ENCODE data around the gene KPNA6. TPM values are rescaled to one million over a fixed set of nuclear protein-coding genes. Genes with fewer than 3 reads are reported as not detected.

The KPNA6 gene
- total RNA-seq, 2 experiments from 2014 or later: 65.7 to 67.2 TPM

- Mint-ChIP-seq H3K27ac (peak overlapping the region; percentile 72), H3K4me3 (peak overlapping the region; percentile 39)
- POLR2A ChIA-PET: interaction anchor here (1.0 to 1.9 kb wide), 6 partner anchors 12 to 198 kb away, joined by 3 to 7 read pairs (median 4); partner anchors contain the start of genes BSDC1 and HDAC1
These were observed 88.3 kb downstream of the KPNA6 start for GRCh38 chr1:32195972-32196823.

GRCh38 chr1:32197074-32197473 is 89.2 kb downstream of the KPNA6 start:
- no peaks in the 10 kb centered on the region for H3K27me3 Mint-ChIP-seq (ENCODE audit: low read depth)
- no peak for ATAC-seq
- ChIA-PET POLR2A (interaction anchor here (0.6 to 1.9 kb wide), 6 partner anchors 12 to 197 kb away, joined by 3 to 7 read pairs (median 4); partner anchors contain the start of gene BSDC1), CTCF (interaction anchor here (0.8 to 8.0 kb wide), 4 partner anchors 8 to 434 kb away, joined by 3 to 52 read pairs (median 4); partner anchors contain the start of gene IQCC)
- no peaks in the 10 kb centered on the region for H3K9me3 Mint-ChIP-seq (ENCODE audit: insufficient read depth)
- DNase-seq: no peak
- no peak overlapping the region for H3K4me3 Mint-ChIP-seq
- H3K36me3 Mint-ChIP-seq (ENCODE audit: low read depth): peaks cover 68% of the 10 kb centered on the region
- peaks cover 77% of the 10 kb centered on the region for H3K4me1 Mint-ChIP-seq (ENCODE audit: low read depth)
- no peak overlapping the region for H3K27ac Mint-ChIP-seq

More at GRCh38 chr1:32195972-32196823, 88.3 kb downstream of the KPNA6 start:
- H3K36me3 Mint-ChIP-seq (ENCODE audit: low read depth): peaks cover 72% of the 10 kb centered on the region
- H3K27me3 Mint-ChIP-seq (ENCODE audit: low read depth): no peaks in the 10 kb centered on the region
- peak; percentile 32 for ATAC-seq
- H3K9me3 Mint-ChIP-seq (ENCODE audit: insufficient read depth): no peaks in the 10 kb centered on the region
- DNase-seq: peak; percentile 61
- CTCF ChIA-PET: interaction anchor here (1.0 to 8.0 kb wide), 4 partner anchors 9 to 95 kb away, joined by 4 to 52 read pairs (median 5); partner anchors contain the start of genes HDAC1, IQCC and KPNA6
- H3K4me1 Mint-ChIP-seq (ENCODE audit: low read depth): peaks cover 71% of the 10 kb centered on the region

- CTCF ChIA-PET: interaction anchor here (0.7 to 8.0 kb wide), 5 partner anchors 8 to 435 kb away, joined by 3 to 52 read pairs (median 4); partner anchors contain the start of genes IQCC and LCK
- Mint-ChIP-seq H3K4me1 (ENCODE audit: low read depth) (peaks cover 81% of the 10 kb centered on the region), H3K27me3 (ENCODE audit: low read depth) (no peaks in the 10 kb centered on the region), H3K27ac (peak overlapping the region; percentile 58), H3K4me3 (no peak overlapping the region), H3K9me3 (ENCODE audit: insufficient read depth) (no peaks in the 10 kb centered on the region), H3K36me3 (ENCODE audit: low read depth) (peaks cover 65% of the 10 kb centered on the region)
- DNase-seq (no peak), ATAC-seq (no peak)
- POLR2A ChIA-PET: interaction anchor here (0.7 to 1.9 kb wide), 4 partner anchors 13 to 449 kb away, joined by 3 to 7 read pairs (median 4); no protein-coding TSS in a partner anchor
These were observed 90.0 kb downstream of the KPNA6 start for GRCh38 chr1:32197837-32198236.

- Mint-ChIP-seq H3K4me1 (ENCODE audit: low read depth) (peaks cover 79% of the 10 kb centered on the region), H3K9me3 (ENCODE audit: insufficient read depth) (no peaks in the 10 kb centered on the region), H3K36me3 (ENCODE audit: low read depth) (peaks cover 62% of the 10 kb centered on the region), H3K4me3 (no peak overlapping the region), H3K27ac (peak overlapping the region; percentile 58), H3K27me3 (ENCODE audit: low read depth) (no peaks in the 10 kb centered on the region)
- CTCF ChIA-PET: interaction anchor here (0.7 to 8.0 kb wide), 3 partner anchors 17 to 52 kb away, joined by 3 to 52 read pairs (median 4); partner anchors contain the start of gene LCK
- DNase-seq: no peak
- POLR2A ChIA-PET: interaction anchor here (0.7 to 1.9 kb wide), 3 partner anchors 14 to 450 kb away, joined by 3 to 7 read pairs (median 4); no protein-coding TSS in a partner anchor
- no peak for ATAC-seq
These were observed 90.6 kb downstream of the KPNA6 start for GRCh38 chr1:32198237-32199042.

- ATAC-seq (no peak), DNase-seq (no peak)
- no peaks in the 10 kb centered on the region for H3K27me3 Mint-ChIP-seq (ENCODE audit: low read depth)
- no peak overlapping the region for H3K4me3 Mint-ChIP-seq
- H3K9me3 Mint-ChIP-seq (ENCODE audit: insufficient read depth): no peaks in the 10 kb centered on the region
- peak overlapping the region; percentile 9 for H3K27ac Mint-ChIP-seq
- ChIA-PET CTCF (interaction anchor here (2.2 to 8.0 kb wide), 3 partner anchors 16 to 49 kb away, joined by 6 to 52 read pairs (median 13); partner anchors contain the start of gene TXLNA), POLR2A (interaction anchor here (0.8 to 2.9 kb wide), 4 partner anchors 16 to 127 kb away, joined by 3 to 20 read pairs (median 6); partner anchors contain the start of genes LCK and TXLNA)
- H3K36me3 Mint-ChIP-seq (ENCODE audit: low read depth): peaks cover 63% of the 10 kb centered on the region
- H3K4me1 Mint-ChIP-seq (ENCODE audit: low read depth): peaks cover 80% of the 10 kb centered on the region
These were observed 91.3 kb downstream of the KPNA6 start for GRCh38 chr1:32199043-32199716.

- Mint-ChIP-seq H3K9me3 (ENCODE audit: insufficient read depth) (no peaks in the 10 kb centered on the region), H3K36me3 (ENCODE audit: low read depth) (peaks cover 62% of the 10 kb centered on the region), H3K27ac (peak overlapping the region; percentile 76), H3K4me1 (ENCODE audit: low read depth) (peaks cover 78% of the 10 kb centered on the region), H3K27me3 (ENCODE audit: low read depth) (no peaks in the 10 kb centered on the region), H3K4me3 (peak overlapping the region; percentile 92)
- CTCF ChIA-PET: interaction anchor here (1.4 to 8.0 kb wide), 6 partner anchors 8 to 91 kb away, joined by 3 to 52 read pairs (median 6); partner anchors contain the start of gene TXLNA
- POLR2A ChIA-PET: interaction anchor here (0.8 to 2.9 kb wide), 7 partner anchors 10 to 128 kb away, joined by 3 to 20 read pairs (median 6); partner anchors contain the start of genes LCK and TXLNA
- no peak for ATAC-seq
- no peak for DNase-seq
These were observed 91.8 kb downstream of the KPNA6 start for GRCh38 chr1:32199717-32200072.

GRCh38 chr1:32200226-32201010 is 92.6 kb downstream of the KPNA6 start, which contains the start of gene CCDC28B:
CCDC28B (plus strand) TSS chr1:32200595; CDS start chr1:32201936, 1,341 bp downstream.
- CTCF ChIA-PET: interaction anchor here (0.7 to 8.0 kb wide), 9 partner anchors 8 to 90 kb away, joined by 3 to 52 read pairs (median 4); partner anchors contain the start of genes LCK and TXLNA
- POLR2A ChIA-PET: interaction anchor here (0.6 to 2.9 kb wide), 11 partner anchors 9 to 194 kb away, joined by 3 to 20 read pairs (median 5); partner anchors contain the start of genes BSDC1, LCK and TXLNA
- ATAC-seq (peak; percentile 55), DNase-seq (peak; percentile 72)
- peaks cover 55% of the 10 kb centered on the region for H3K36me3 Mint-ChIP-seq (ENCODE audit: low read depth)
- H3K27me3 Mint-ChIP-seq (ENCODE audit: low read depth): no peaks in the 10 kb centered on the region
- peaks cover 78% of the 10 kb centered on the region for H3K4me1 Mint-ChIP-seq (ENCODE audit: low read depth)
- H3K9me3 Mint-ChIP-seq (ENCODE audit: insufficient read depth): no peaks in the 10 kb centered on the region
- H3K27ac Mint-ChIP-seq: peak within 1 kb of the TSS; percentile 76
- H3K4me3 Mint-ChIP-seq: peak within 1 kb of the TSS; percentile 92

GRCh38 chr1:32201011-32201855 is 93.4 kb downstream of the KPNA6 start:
- ATAC-seq: peak; percentile 62
- POLR2A ChIA-PET: interaction anchor here (0.7 to 2.9 kb wide), 11 partner anchors 9 to 193 kb away, joined by 3 to 20 read pairs (median 5); partner anchors contain the start of genes BSDC1, LCK, TMEM39B and TXLNA
- peak overlapping the region; percentile 92 for H3K4me3 Mint-ChIP-seq
- peaks cover 76% of the 10 kb centered on the region for H3K4me1 Mint-ChIP-seq (ENCODE audit: low read depth)
- no peaks in the 10 kb centered on the region for H3K9me3 Mint-ChIP-seq (ENCODE audit: insufficient read depth)
- peak overlapping the region; percentile 76 for H3K27ac Mint-ChIP-seq
- peak; percentile 92 for DNase-seq
- H3K27me3 Mint-ChIP-seq (ENCODE audit: low read depth): no peaks in the 10 kb centered on the region
- CTCF ChIA-PET: interaction anchor here (0.7 to 8.0 kb wide), 10 partner anchors 9 to 90 kb away, joined by 3 to 52 read pairs (median 4); partner anchors contain the start of genes LCK and TXLNA
- H3K36me3 Mint-ChIP-seq (ENCODE audit: low read depth): peaks cover 48% of the 10 kb centered on the region

GRCh38 chr1:32204943-32205361 is 97.1 kb downstream of the KPNA6 start:
- Mint-ChIP-seq H3K27me3 (ENCODE audit: low read depth) (no peaks in the 10 kb centered on the region), H3K4me3 (peak overlapping the region; percentile 88), H3K9me3 (ENCODE audit: insufficient read depth) (no peaks in the 10 kb centered on the region), H3K27ac (no peak overlapping the region), H3K4me1 (ENCODE audit: low read depth) (peaks cover 53% of the 10 kb centered on the region), H3K36me3 (ENCODE audit: low read depth) (peaks cover 39% of the 10 kb centered on the region)
- DNase-seq (no peak), ATAC-seq (no peak)
- ChIA-PET POLR2A (interaction anchor here (0.7 to 3.8 kb wide), 4 partner anchors 11 to 147 kb away, joined by 3 to 22 read pairs (median 6); partner anchors contain the start of genes MARCKSL1 and TXLNA), CTCF (interaction anchor here (0.8 to 4.3 kb wide), 5 partner anchors 8 to 96 kb away, joined by 3 to 47 read pairs (median 4); no protein-coding TSS in a partner anchor)
